ENCODE data around the gene ZNHIT2.

Gene ZNHIT2

DNA sequence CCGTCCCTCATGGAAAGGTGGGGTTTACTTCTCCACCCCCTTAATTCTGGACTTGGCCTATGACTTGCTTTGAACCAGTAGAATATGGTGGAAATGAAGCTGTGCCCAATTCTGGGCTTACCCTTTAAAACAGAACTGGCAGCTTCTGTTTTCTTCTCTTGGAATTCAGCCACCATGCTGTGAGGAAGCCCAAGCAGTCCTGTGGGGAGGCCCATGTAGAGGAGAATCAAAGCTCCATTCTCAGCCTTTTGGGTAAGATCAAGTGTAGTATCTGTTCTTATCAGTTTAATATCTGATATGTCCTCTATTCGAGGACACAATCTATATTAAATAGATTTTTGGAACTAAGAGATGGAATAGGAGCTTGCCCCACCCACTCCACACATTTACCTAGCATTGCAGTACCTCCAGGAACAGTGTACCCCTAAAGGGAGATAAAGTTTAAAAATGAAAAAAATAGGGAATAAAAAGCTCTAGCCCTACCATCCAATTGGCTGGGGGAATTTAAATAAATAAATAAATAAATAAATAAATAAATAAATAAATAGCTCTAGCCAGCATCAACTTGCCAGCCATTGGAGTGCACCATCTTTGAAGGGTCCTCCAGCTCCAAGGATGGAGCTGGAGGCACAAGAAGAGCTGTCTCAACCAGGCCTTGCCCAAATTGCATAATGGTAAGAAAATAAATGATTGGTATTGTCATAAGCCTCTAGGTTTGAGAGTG is 30.0 kb upstream of the ZNHIT2 start:
- TF ChIP-seq GATA3 (IDR thresholded peaks at IDR 0.05; ENCODE audit: low read depth, low read length): no peak
- TF ChIP-seq GATA2 (IDR thresholded peaks at IDR 0.05; ENCODE audit: low read depth, low read length): no peak

DNA sequence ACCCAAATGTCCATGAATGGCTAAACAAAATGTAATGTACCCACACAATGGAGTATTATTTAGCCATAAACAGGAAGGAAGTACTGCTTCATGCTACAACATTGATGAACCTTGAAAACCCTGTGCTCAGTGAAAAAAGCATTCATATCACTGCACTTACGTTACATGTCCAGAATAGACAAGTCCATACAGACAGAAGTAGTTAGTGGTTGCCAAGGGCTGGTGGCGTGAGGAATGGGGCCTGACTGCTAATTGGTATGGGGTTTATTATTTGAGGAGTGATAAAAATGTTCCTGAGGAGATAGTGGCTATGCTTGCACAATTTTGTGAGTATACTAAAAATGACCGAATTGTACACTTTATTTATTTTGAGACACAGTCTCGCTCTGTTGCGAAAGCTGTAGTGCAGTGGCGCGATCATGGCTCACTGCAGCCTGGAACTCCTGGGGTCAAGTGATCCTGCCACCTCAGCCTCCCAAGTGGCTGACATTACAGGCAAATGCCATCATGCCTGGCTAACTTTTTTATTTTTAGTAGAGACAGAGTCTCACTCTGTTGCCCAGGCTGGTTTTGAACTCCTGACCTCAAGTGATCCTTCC is 24.5 kb upstream of the ZNHIT2 start:
- TF ChIP-seq GATA3 (IDR thresholded peaks at IDR 0.05; ENCODE audit: low read depth, low read length): no peak
- no peak for TF ChIP-seq GATA2 (IDR thresholded peaks at IDR 0.05; ENCODE audit: low read depth, low read length)

DNA sequence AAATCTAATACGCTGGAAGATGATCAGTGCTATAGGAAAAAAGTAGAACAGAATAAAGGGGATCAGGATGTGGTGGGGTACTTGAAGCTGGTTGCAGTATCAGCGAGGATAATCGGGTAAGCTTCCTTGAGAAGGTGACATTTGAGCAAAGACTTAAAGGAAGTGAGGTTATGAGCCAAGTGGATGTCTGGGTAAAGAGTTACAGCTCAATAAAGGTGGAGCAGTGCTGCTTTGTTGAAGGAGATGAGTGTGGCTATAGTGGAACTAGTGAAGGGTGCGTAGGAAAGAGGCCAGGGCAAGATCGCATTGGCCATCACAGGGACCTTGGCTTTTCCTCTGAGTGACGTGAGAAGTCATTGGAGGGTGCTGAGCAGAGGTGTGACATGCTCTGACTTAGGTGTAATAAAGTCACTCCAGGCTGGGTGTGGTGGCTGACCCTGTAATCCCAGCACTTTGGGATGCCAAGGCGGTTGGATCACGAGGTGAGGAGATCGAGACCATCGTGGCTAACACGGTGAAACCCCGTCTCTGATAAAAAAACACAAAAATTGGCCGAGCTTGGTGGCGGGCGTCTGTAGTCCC is 19.1 kb upstream of the ZNHIT2 start:
- no peak for TF ChIP-seq GATA2 (IDR thresholded peaks at IDR 0.05; ENCODE audit: low read depth, low read length)
- no peak for TF ChIP-seq GATA3 (IDR thresholded peaks at IDR 0.05; ENCODE audit: low read depth, low read length)

- no peak for TF ChIP-seq GATA2 (IDR thresholded peaks at IDR 0.05; ENCODE audit: low read depth, low read length)
- no peak for TF ChIP-seq GATA3 (IDR thresholded peaks at IDR 0.05; ENCODE audit: low read depth, low read length)
Observed at GRCh38 chr11:65135633-65136145, 18.2 kb upstream of the ZNHIT2 start.

- TF ChIP-seq GATA2 (IDR thresholded peaks at IDR 0.05; ENCODE audit: low read depth, low read length) (0 out of 2 replicates have a peak, but pooled peaks have one; percentile 4), GATA3 (IDR thresholded peaks at IDR 0.05; ENCODE audit: low read depth, low read length) (no peak)
Observed at GRCh38 chr11:65134952-65135632, 17.6 kb upstream of the ZNHIT2 start.

- TF ChIP-seq GATA3 (IDR thresholded peaks at IDR 0.05; ENCODE audit: low read depth, low read length) (no peak), GATA2 (IDR thresholded peaks at IDR 0.05; ENCODE audit: low read depth, low read length) (no peak)
Observed at GRCh38 chr11:65134240-65134951, 16.9 kb upstream of the ZNHIT2 start, which contains the start of gene SYVN1. Gene SYVN1, minus strand, starts transcription at chr11:65134519. Its CDS starts 918 bp downstream, at chr11:65133601.

- no peak for TF ChIP-seq GATA3 (IDR thresholded peaks at IDR 0.05; ENCODE audit: low read depth, low read length)
- TF ChIP-seq GATA2 (IDR thresholded peaks at IDR 0.05; ENCODE audit: low read depth, low read length): no peak
Observed at GRCh38 chr11:65133724-65134123, 16.2 kb upstream of the ZNHIT2 start.

- TF ChIP-seq GATA2 (IDR thresholded peaks at IDR 0.05; ENCODE audit: low read depth, low read length): no peak
- TF ChIP-seq GATA3 (IDR thresholded peaks at IDR 0.05; ENCODE audit: low read depth, low read length): no peak
Observed at GRCh38 chr11:65132988-65133700, 15.6 kb upstream of the ZNHIT2 start.

GRCh38 chr11:65132238-65132987 is 14.9 kb upstream of the ZNHIT2 start:
- TF ChIP-seq GATA3 (IDR thresholded peaks at IDR 0.05; ENCODE audit: low read depth, low read length) (no peak), GATA2 (IDR thresholded peaks at IDR 0.05; ENCODE audit: low read depth, low read length) (no peak)

DNA sequence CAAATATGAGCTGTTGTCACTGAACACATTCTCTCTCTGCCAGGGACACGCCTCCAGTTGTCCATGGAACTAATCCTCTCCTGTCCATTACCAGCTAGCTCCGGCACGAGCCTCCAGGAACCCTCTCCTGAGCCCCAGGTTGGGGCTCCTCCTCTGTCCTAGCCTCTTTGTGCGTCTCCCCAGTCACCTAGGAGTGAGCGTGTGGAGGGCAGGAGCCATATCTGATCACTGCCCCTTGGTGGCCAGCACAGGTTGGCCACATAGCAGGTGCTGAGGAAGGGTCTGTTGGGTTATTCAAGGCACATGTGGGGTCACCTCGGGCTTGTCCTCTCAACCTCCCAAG is 14.4 kb upstream of the ZNHIT2 start:
- TF ChIP-seq GATA3 (IDR thresholded peaks at IDR 0.05; ENCODE audit: low read depth, low read length): no peak
- TF ChIP-seq GATA2 (IDR thresholded peaks at IDR 0.05; ENCODE audit: low read depth, low read length): no peak

GRCh38 chr11:65131417-65131776 is 13.9 kb upstream of the ZNHIT2 start:
- TF ChIP-seq GATA3 (IDR thresholded peaks at IDR 0.05; ENCODE audit: low read depth, low read length): no peak
- TF ChIP-seq GATA2 (IDR thresholded peaks at IDR 0.05; ENCODE audit: low read depth, low read length): no peak

DNA sequence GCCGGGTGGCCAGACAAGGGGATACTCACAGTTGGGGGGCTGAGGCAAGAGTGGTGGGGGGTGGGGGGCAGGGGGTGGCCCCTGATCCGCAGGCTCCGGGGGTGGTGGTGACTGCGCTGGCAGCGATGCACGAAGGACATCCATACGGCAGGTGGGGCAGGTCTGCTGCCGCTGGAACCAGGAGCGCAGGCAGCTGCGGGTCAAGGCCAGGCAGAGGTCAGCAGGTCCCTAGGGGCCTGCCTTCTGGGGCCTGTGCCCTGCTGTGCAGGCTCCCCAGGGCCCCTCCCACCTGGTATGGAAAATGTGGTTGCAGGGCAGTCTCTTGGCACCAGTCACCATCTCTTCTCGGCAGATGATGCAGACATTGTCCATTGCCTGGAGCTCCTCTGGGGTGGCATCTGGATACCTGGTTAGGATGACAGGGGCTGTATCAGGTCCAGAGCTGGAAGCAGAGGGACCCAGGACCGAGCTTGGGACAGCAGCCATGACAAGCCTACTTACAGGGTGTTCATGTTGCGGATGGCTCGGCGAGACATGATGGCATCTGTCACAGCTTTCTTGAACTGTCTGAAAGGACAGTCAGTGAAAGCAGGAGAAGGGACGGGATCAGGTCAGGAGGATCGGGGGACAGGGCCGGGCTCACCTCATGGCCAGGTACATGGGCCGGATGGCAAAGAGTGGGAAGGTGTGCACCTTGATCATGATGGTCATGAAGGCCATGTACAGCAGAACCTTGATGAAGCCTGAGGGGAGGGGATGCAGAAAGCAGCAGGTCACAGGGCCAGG is 13.3 kb upstream of the ZNHIT2 start:
- TF ChIP-seq GATA2 (IDR thresholded peaks at IDR 0.05; ENCODE audit: low read depth, low read length) (no peak), GATA3 (IDR thresholded peaks at IDR 0.05; ENCODE audit: low read depth, low read length) (no peak)

Data from SH-SY5Y (cell line).